Mesenchymal stem cell (in vitro differentiated cells and primary cell): ENCODE results near the gene NFAT5.
"Not testable (repeated sequence)": the region's sequence is repeated elsewhere in the genome, so short reads cannot be mapped to it uniquely, and the experiment has no call there.

ENCODE experiments used
- DNase-seq: peaks from one replicate; pipeline ENCODE4 v3.0.0-alpha.2; 2013
- H2AFZ ChIP-seq: one replicate; pipeline ENCODE4 v1.6.1; 2013; ENCODE audit warnings: low read depth, mild to moderate bottlenecking, control low read depth, inconsistent platforms, low read length, moderate library complexity
- H2AK5ac ChIP-seq: 2 replicates; pipeline ENCODE4 v1.6.1; 2013; ENCODE audit warnings: low read length, moderate library complexity, mild to moderate bottlenecking, inconsistent platforms; ENCODE audit not compliant: severe bottlenecking
- H2BK120ac ChIP-seq: one replicate; pipeline ENCODE4 v1.6.1; 2013; ENCODE audit warnings: low read depth, mild to moderate bottlenecking, inconsistent platforms, low read length, moderate library complexity
- H2BK12ac ChIP-seq, 2 experiments: one replicate each; pipeline ENCODE4 v1.6.1; 2013; ENCODE audit warnings: inconsistent platforms in 2 of 2, low read length in 2 of 2, mild to moderate bottlenecking in 2 of 2, moderate library complexity in 2 of 2, control low read depth in 1 of 2
- H2BK15ac ChIP-seq: one replicate; pipeline ENCODE4 v1.6.1; 2013; ENCODE audit warnings: mild to moderate bottlenecking, low read depth, inconsistent platforms; ENCODE audit not compliant: poor library complexity, severe bottlenecking
- H2BK5ac ChIP-seq: 2 replicates; pipeline ENCODE4 v1.6.1; 2013; ENCODE audit warnings: low read depth, mild to moderate bottlenecking, low read length, control low read depth, inconsistent platforms; ENCODE audit not compliant: poor library complexity, severe bottlenecking
- H3K14ac ChIP-seq, 2 experiments: one replicate each; pipeline ENCODE4 v1.6.1; 2013; ENCODE audit warnings: inconsistent platforms in 2 of 2, low read length in 2 of 2, control low read depth in 1 of 2, mild to moderate bottlenecking in 1 of 2, moderate library complexity in 1 of 2
- H3K18ac ChIP-seq, 2 experiments: one replicate each; pipeline ENCODE4 v1.6.1; 2013; ENCODE audit warnings: inconsistent platforms in 2 of 2, low read length in 2 of 2, control low read depth in 1 of 2, low read depth in 1 of 2, mild to moderate bottlenecking in 1 of 2
- H3K23ac ChIP-seq, 2 experiments: one replicate each; pipeline ENCODE4 v1.6.1; 2013; ENCODE audit warnings: inconsistent platforms in 2 of 2, low read length in 2 of 2, mild to moderate bottlenecking in 2 of 2, moderate library complexity in 2 of 2, control low read depth in 1 of 2
- H3K27ac ChIP-seq: 2 replicates; pipeline ENCODE4 v1.5.1; 2013; ENCODE audit warnings: mild to moderate bottlenecking, moderate library complexity, low read length, control low read depth, inconsistent platforms; ENCODE audit not compliant: poor library complexity, severe bottlenecking
- H3K27me3 ChIP-seq, 2 experiments: 2 replicates each; pipeline versions ENCODE4 v1.6.1 to v1.7.0; 2013; ENCODE audit warnings: low read length in 2 of 2, mild to moderate bottlenecking in 2 of 2, moderate library complexity in 2 of 2, control low read depth in 1 of 2, inconsistent platforms in 1 of 2; ENCODE audit not compliant: control insufficient read depth in 1 of 2, insufficient read depth in 1 of 2
- H3K36me3 ChIP-seq, 2 experiments: 2 replicates each; pipeline versions ENCODE4 v1.6.1 to v1.7.0; 2013; ENCODE audit warnings: low read length in 2 of 2, control low read depth in 1 of 2, inconsistent platforms in 1 of 2, low read depth in 1 of 2, mild to moderate bottlenecking in 1 of 2; ENCODE audit not compliant: insufficient read depth in 2 of 2, control insufficient read depth in 1 of 2
- H3K4ac ChIP-seq, 2 experiments: one replicate each; pipeline ENCODE4 v1.6.1; 2013; ENCODE audit warnings: inconsistent platforms in 2 of 2, low read length in 2 of 2, mild to moderate bottlenecking in 2 of 2, moderate library complexity in 2 of 2, control low read depth in 1 of 2, low read depth in 1 of 2
- H3K4me1 ChIP-seq: 2 replicates; pipeline ENCODE4 v1.6.1; 2013; ENCODE audit warnings: low read depth, low read length, control low read depth; ENCODE audit not compliant: control insufficient read depth, insufficient read depth
- H3K4me2 ChIP-seq: 2 replicates; pipeline ENCODE4 v1.6.1; 2013; ENCODE audit warnings: low read length, mild to moderate bottlenecking, inconsistent platforms; ENCODE audit not compliant: poor library complexity, severe bottlenecking
- H3K4me3 ChIP-seq, 2 experiments: 2 replicates each; pipeline versions ENCODE4 v1.5.1 to v1.7.0; 2013; ENCODE audit warnings: low read length in 2 of 2, mild to moderate bottlenecking in 2 of 2, control low read depth in 1 of 2, low read depth in 1 of 2; ENCODE audit not compliant: insufficient read depth in 1 of 2
- H3K79me1 ChIP-seq: replicated peaks from 2 replicates; pipeline ENCODE4 v1.6.1; 2013; ENCODE audit warnings: mild to moderate bottlenecking, control low read depth, low read length, inconsistent platforms; ENCODE audit not compliant: poor library complexity, severe bottlenecking
- H3K9ac ChIP-seq: 2 replicates; pipeline ENCODE4 v1.7.0; 2013; ENCODE audit warnings: mild to moderate bottlenecking, low read length, moderate library complexity
- H3K9me3 ChIP-seq: 2 replicates; pipeline ENCODE4 v1.7.0; 2013; ENCODE audit warnings: mild to moderate bottlenecking, low read length; ENCODE audit not compliant: control insufficient read depth
- H4K8ac ChIP-seq: one replicate; pipeline ENCODE4 v1.6.1; 2013; ENCODE audit warnings: inconsistent platforms, mild to moderate bottlenecking, low read length, moderate library complexity
- H4K91ac ChIP-seq: one replicate; pipeline ENCODE4 v1.6.1; 2013; ENCODE audit warnings: mild to moderate bottlenecking, low read length, inconsistent platforms
- WGBS: methylation state at CpG from one replicate; pipeline ENCODE4 v1.1.7; 2013; ENCODE audit warnings: mixed read lengths; 5-methylcytosine and 5-hydroxymethylcytosine counted together

NFAT5 gene

GRCh38 chr16:69555437-69555836 is 10.3 kb upstream of the NFAT5 start:
- H2BK120ac ChIP-seq, result no peak overlapping the region
- WGBS, result 77% methylated on average over 1 of the region's 1 CpG
- H2BK15ac ChIP-seq, result no peak overlapping the region
- H3K4me3 ChIP-seq, result no peak overlapping the region
- no peak overlapping the region for H2BK5ac ChIP-seq
- no peaks in the 10 kb centered on the region for H3K79me1 ChIP-seq
- no peak overlapping the region for H4K8ac ChIP-seq
- H2AK5ac ChIP-seq, result no peak overlapping the region
- no peaks in the 10 kb centered on the region for H3K4me1 ChIP-seq
- H3K27ac ChIP-seq, result no peak overlapping the region
- no peak overlapping the region for H3K4ac ChIP-seq
- no peaks in the 10 kb centered on the region for H3K36me3 ChIP-seq
- H3K27me3 ChIP-seq, result no peaks in the 10 kb centered on the region
- no peak overlapping the region for H3K14ac ChIP-seq
- DNase-seq, result no peak
- H3K9me3 ChIP-seq, result no peaks in the 10 kb centered on the region
- H3K23ac ChIP-seq, result no peak overlapping the region
- H3K9ac ChIP-seq, result no peak overlapping the region
- no peak overlapping the region for H2BK12ac ChIP-seq
- no peak overlapping the region for H4K91ac ChIP-seq
- no peak overlapping the region for H2AFZ ChIP-seq
- no peak overlapping the region for H3K18ac ChIP-seq
- H3K4me2 ChIP-seq, result no peak overlapping the region

DNA sequence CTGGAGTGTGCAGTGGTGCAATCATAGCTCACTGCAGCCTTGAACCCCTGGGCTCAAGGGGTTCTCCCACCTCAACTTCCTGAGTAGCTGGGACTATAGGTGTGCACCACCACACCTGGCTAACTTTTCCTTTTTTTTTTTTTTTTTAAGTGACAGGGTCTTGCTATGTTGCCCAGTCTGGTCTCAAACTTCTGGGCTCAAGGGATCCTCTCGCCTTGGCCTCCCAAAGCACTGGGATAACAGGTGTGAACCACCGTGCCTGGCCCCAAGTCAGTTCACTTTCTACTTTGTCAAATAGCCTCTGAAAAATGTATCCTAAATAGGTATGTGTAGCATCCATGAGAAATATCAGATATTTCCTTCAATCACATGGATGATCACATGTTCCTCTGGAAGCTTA is 9.9 kb upstream of the NFAT5 start:
- H4K8ac ChIP-seq, result no peak overlapping the region
- H4K91ac ChIP-seq, result no peak overlapping the region
- H2BK12ac ChIP-seq, result no peak overlapping the region
- no peak overlapping the region for H3K4me3 ChIP-seq
- no peaks in the 10 kb centered on the region for H3K9me3 ChIP-seq
- no peak overlapping the region for H2AFZ ChIP-seq
- H2BK5ac ChIP-seq, result no peak overlapping the region
- H2AK5ac ChIP-seq, result no peak overlapping the region
- no peak overlapping the region for H3K23ac ChIP-seq
- DNase-seq, result no peak
- H2BK120ac ChIP-seq, result no peak overlapping the region
- H3K9ac ChIP-seq, result no peak overlapping the region
- no peak overlapping the region for H2BK15ac ChIP-seq
- H3K27me3 ChIP-seq, result no peaks in the 10 kb centered on the region
- H3K79me1 ChIP-seq, result no peaks in the 10 kb centered on the region
- no peak overlapping the region for H3K4me2 ChIP-seq
- H3K4me1 ChIP-seq, result no peaks in the 10 kb centered on the region
- WGBS, result 100% methylated on average over 1 of the region's 2 CpGs
- no peaks in the 10 kb centered on the region for H3K36me3 ChIP-seq
- H3K18ac ChIP-seq, result no peak overlapping the region
- no peak overlapping the region for H3K27ac ChIP-seq
- H3K14ac ChIP-seq, result no peak overlapping the region
- H3K4ac ChIP-seq, result no peak overlapping the region

DNA sequence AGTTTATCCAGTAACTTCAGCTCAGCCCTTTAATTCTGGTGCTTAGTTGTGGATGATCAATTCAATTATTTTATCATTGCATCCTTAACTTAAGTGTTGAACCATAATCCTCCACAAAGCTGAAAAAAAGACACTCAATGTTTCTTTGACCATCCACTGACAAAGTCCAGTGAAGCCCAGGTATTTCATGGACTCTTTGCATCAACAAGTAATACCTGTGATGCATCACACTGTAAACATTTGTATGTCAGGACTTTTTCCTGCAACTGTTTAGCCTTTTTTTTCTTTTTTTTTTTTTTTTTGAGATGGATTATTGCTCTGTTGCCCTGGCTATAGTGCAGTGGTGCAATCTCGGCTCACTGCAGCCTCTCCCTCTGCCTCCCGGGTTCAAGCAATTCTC is 6.6 kb upstream of the NFAT5 start:
- no peak for DNase-seq
- WGBS, result 94% methylated on average over 2 of the region's 2 CpGs
- Histone ChIP-seq H4K8ac (no peak overlapping the region), H3K18ac (no peak overlapping the region), H2BK15ac (no peak overlapping the region), H2BK5ac (no peak overlapping the region), H3K9me3 (no peaks in the 10 kb centered on the region), H3K27me3 (no peaks in the 10 kb centered on the region), H3K9ac (no peak overlapping the region), H3K79me1 (peaks cover 1% of the 10 kb centered on the region), H2BK120ac (no peak overlapping the region), H3K4me2 (no peak overlapping the region), H2BK12ac (no peak overlapping the region), H3K4me1 (peaks cover 2% of the 10 kb centered on the region), H3K14ac (no peak overlapping the region), H2AK5ac (no peak overlapping the region), H3K23ac (no peak overlapping the region), H3K36me3 (no peaks in the 10 kb centered on the region), H3K27ac (no peak overlapping the region), H2AFZ (no peak overlapping the region), H3K4ac (no peak overlapping the region), H4K91ac (no peak overlapping the region), H3K4me3 (no peak overlapping the region)

GRCh38 chr16:69561367-69561766 is 4.4 kb upstream of the NFAT5 start:
- H3K79me1 ChIP-seq, H3K27me3 ChIP-seq, H2BK5ac ChIP-seq, H2BK120ac ChIP-seq, H2AFZ ChIP-seq, H3K4me2 ChIP-seq, H3K23ac ChIP-seq, H2BK15ac ChIP-seq, H3K4ac ChIP-seq, H4K8ac ChIP-seq, H3K4me3 ChIP-seq, H3K9me3 ChIP-seq, H3K27ac ChIP-seq, H3K4me1 ChIP-seq, H3K18ac ChIP-seq, H2BK12ac ChIP-seq, H3K36me3 ChIP-seq, DNase-seq, H3K9ac ChIP-seq, H2AK5ac ChIP-seq, H3K14ac ChIP-seq, H4K91ac ChIP-seq: not testable (repeated sequence)
- 96% methylated on average over 1 of the region's 2 CpGs for WGBS
